ENCODE results near the gene HYAL3.

The HYAL3 gene, protein sequence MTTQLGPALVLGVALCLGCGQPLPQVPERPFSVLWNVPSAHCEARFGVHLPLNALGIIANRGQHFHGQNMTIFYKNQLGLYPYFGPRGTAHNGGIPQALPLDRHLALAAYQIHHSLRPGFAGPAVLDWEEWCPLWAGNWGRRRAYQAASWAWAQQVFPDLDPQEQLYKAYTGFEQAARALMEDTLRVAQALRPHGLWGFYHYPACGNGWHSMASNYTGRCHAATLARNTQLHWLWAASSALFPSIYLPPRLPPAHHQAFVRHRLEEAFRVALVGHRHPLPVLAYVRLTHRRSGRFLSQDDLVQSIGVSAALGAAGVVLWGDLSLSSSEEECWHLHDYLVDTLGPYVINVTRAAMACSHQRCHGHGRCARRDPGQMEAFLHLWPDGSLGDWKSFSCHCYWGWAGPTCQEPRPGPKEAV

DNA sequence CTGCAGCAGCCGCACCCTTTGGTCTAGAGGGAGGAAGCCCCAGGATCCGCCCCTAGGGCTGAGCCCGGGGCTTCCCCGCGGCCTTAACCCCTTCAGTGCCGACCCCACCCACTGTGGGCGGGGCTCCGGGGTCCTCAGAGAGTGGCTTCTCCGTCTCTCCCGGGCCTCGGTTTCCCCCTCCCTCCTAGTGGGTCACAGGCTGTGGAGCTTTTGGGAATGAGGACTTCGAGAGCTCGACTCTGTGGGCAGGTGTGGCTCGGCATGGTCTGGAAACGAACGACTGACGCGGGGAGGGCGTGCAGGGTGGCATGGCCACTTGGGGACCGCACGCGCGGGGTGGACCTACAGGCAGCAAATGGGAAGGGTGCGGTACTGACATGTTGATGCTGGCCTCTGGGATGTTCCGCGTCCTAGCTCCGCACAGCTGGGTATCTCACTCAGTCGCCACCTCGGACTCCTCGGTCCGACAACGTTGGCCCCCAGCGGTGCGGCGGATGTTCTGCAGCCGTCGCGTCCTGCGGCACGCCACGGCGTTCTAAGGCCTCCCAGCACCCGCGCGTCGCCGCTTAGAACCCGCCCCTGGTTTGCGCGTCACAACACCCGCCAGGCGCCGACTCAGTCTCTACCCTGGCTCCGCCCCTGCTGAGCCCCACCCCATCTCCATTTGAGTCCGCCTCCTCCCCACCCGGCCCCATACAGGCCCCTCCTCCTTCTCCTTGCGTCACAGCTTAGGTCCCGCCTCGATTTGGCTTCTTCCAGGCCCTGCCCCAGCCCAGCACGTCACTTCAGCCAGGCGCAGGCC, at the start of gene HYAL3, which contains the start of gene NAA80:
Gene HYAL3, minus strand, starts transcription at position 570 of the 802 bp plus-strand sequence. CDS start 3,803 bp downstream, outside the sequence.
Gene NAA80, minus strand, starts transcription at position 570 of the 802 bp plus-strand sequence. CDS start 1,942 bp downstream, outside the sequence.
- peak; percentile 99 to 100 for DNase-seq

DNA sequence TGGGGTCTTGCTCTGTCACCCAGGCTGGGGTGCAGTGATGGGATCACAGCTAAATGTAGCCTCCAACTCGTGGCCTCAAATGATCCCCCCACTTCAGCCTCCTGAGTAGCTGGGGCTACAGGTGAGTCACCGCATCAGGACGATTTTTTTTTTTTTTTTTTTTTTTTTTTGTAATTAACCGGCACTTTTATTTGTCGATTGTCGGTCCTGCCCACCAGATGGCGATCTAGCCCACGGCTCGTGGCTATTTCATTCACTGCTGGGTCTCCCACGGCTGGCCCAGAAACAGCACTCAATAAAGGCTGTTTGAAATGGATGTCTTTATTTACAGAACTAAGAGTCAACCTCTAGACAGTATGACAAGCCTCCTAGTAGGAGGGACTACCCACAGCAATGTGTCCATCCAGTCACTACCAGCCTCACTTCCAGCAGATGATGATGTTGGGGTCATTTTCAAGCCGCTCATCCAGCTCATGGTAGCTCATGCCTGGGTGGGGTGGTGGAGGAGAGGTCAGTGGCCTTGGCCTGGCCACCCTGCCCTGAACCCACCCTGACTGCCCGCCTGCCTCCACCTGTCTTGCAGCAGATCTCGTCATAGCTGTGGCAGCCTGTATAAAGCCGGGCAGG, 48.1 kb upstream of the HYAL3 start:
- DNase-seq: peak; percentile 84 to 88

DNA sequence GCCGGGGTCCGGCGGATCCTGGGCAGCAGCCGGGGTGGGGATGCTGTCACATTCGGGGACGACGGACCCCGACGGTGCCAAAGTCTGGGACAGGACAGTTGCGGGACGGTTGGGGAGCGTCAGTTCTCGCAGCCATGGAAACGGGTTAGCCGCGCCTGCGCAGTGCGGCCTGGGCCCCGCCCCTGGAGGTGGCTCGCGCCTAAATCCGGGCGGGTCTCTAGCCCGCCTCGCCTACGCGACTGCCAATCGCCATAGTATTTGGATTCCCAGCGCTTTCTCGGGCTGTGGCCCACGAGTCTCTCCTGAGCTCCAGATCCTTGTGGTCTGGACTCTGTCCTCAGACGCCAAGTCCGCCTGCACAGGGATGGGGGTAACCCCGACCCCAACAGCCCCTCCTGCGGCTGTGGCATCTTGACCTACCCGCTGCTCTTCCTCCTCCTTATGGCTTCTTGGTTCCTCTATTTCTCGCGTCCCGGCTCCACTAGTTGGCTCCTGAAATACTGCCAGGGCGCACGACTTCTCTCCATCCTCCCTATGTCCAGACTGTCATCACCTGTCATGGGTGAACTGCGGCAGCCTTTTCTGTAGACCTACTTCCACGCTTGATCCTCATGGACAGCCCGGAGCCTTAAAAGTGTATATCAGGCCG, 46.5 kb upstream of the HYAL3 start, which contains the start of gene ZMYND10:
Gene ZMYND10, minus strand, starts transcription at position 147 of the 649 bp plus-strand sequence. CDS start 153 bp downstream, outside the sequence.
- peak; percentile 76 to 79 for DNase-seq

DNA sequence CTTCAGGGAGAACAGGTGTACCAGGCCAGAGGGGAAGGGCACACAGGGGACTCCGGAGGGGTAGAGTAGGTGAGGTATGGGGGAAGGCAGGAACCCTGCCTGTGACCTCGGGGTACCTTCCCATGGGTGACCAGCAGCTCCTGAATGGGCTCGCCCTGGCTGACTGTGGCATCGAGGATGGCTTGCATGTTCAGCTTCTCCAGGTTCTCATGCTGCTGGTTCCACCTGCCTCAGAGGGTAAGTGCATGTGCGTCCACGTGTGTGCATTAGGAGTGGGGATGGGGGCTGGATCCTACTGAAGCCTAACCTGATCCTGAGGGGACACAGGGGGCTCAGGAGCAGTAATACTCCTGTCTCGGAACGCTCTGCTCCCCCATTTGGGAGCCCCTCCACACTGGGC, 45.8 kb upstream of the HYAL3 start:
- no peak for DNase-seq

DNA sequence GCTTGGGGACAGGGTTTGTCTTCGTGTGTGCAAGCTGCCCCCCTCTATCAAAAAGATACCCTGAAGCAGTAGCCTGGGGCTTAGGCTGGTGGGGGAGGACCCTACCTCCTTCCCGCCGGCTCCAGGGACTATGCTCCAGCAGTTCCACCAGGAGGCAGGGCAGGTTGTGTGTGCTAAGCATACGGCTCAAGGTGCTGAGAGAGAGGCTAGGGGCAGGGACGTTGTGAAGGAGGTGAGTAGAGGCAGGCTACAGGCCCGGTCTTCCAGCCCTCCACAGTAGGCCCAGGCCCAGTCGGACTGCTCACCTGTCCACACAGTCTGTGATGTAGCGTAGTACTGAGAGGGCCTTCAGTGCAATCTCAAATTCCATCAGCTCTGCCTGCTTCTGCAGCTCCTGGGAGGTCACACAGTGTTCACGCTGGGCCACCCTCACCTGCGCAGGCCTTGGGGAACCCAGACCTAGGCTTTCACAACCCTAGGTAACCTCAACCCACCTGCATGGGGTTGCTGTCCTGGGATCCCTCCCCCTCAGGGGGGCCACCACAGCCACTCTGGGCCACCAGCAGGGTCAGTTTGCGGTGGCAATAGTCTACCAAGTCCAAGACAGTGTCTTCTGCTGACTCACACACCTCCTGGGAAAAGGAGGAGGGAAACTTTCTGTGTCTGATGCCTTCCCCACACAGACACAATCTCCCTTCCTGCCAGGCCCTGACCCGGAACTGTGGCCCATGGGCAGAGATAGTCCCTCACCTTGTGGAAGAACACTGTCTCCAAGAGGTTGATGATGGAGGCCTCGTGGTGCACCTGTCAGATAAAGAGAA, 43.8 kb upstream of the HYAL3 start:
- no peak for DNase-seq

DNA sequence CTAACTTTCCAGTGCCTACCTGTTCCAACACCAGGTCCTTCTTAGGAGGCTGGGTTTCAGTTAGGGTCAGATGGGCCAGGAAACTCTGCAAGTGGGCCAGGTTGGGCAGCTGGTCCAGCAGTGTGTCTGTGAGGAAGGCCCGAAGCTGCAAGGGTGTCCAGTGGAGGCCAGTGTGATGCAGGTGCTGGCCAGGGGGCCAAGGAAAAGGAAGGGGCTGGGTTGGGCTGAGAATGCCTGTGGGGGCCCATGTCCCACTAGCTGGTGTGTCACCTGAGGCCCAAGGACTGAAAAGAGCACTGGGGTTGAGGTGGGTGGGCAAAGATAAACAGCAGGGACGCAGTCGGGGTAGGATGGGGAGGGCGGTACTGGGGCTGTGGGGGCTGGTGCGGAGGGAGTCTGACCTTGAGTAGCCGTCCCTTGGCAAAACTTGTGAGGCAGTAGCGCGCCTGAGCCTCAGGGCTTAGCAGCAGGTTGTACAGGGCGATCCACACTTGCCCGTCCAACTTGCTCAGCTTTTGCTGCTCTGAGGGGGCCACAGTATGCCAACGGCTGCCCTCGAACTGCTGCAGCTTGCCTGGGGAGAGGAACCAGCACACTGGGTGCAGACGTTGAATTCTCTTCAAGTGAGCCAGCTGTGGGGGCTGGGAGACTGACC, 42.9 kb upstream of the HYAL3 start:
- no peak for DNase-seq

DNA sequence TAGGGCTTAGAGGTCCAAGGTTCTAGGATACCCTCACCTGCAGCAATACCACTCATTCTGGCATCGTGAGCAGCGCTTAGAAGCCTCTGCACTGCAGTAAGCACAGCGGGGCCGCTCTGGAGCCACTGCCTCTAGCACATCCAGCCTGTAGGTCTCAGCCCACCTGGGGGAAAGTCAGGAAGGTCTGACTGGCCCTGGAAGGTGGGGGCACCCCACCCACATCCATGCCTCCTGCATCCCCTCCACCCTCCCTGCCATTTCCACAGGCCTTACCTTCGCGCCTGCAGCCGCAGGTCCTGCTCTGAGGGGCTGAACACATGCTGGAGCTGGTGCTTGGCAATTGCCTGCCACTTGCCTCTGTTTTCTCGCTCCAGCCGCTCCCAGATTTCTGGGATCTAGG, 42.3 kb upstream of the HYAL3 start:
- no peak for DNase-seq

DNA sequence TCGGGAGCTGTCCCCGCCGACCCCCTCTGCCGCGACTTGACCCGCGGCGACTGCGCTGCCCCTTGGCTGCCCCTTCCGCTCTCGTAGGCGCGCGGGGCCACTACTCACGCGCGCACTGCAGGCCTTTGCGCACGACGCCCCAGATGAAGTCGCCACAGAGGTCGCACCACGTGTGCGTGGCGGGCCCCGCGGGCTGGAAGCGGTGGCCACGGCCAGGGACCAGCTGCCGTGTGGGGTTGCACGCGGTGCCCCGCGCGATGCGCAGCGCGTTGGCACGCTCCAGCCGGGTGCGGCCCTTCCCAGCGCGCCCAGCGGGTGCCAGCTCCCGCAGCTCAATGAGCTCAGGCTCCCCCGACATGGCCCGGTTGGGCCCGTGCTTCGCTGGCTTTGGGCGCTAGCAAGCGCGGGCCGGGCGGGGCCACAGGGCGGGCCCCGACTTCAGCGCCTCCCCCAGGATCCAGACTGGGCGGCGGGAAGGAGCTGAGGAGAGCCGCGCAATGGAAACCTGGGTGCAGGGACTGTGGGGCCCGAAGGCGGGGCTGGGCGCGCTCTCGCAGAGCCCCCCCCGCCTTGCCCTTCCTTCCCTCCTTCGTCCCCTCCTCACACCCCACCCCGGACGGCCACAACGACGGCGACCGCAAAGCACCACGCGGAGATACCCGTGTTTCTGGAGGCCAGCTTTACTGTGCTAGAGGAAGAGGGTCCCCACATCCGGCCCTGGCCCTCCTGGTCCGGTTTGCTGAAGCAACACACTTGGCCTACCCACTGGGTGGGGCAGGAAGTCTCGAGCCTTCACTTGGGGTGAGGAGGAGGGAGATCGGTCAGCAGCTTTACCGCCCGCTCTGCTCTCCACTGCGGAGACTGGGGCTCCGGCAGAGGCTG, 41.5 kb upstream of the HYAL3 start, which contains the start of gene RASSF1:
Gene RASSF1, minus strand, starts transcription at position 389 of the 882 bp plus-strand sequence. Its CDS starts 31 bp downstream, at position 358.
- DNase-seq: peak; percentile 63 to 80

DNA sequence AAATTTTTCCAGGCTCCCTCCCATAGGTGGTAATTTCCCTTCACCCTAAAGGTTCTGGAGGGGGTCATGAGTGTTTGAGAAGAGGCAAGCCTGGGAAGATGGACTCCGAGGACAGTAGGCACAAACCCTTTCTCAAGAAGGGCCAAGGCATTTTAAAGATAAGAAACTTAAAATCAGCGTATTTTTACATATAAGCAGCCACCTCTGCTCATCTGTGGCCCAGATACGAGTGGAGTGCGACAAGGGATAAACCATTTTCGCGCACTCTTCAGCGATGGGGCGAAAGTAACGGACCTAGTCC, 40.9 kb upstream of the HYAL3 start:
- no peak for DNase-seq

DNA sequence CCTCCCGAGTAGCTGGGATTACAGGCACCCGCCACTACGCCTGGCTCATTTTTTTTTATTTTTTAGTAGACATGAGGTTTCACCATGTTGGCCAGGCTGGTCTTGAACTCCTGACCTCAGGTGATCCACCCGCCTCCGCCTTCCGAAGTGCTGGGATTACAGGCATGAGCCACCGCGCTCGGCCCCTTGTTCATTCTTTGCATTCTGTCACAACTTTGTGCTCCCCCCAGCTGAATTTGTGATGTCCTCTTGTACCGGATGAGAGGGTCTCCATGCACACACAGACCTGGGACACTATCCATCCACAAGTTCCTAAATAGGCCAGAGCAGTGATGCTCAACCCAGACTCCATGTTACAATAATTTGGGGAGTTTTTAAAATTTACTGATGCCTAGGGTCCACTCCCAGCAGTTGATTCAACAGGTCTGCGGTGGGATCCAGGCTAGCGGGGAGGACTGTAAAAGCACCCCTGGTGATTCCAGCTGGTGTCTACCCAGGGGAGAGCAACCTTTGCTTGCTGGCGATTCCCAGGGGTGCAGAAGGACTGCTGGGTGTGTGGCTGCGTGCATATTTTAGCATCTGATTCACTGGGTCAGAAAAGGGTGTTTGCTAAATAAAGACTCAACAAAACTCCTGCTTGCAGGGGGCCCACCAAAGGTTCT, 40.4 kb upstream of the HYAL3 start:
- no peak for DNase-seq

DNA sequence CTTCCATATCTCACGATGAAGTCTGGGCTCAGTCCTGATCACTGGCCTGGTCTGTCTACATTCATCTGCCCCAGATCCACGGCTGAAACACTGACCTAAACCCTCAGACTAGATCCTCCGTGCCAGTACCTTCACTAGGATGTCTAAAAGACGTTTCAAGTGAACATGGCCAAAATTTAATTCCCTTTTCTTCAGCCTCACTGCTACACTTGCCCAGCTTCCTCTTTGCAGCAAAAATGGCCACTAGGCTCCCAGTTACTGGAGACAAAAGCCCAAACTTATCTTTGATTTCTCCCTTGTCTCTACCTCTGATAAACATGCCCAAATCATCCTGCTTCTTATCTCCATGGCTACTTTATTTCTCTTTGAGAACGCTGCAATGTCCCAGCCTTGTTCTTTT, 39.8 kb upstream of the HYAL3 start:
- DNase-seq: no peak

DNA sequence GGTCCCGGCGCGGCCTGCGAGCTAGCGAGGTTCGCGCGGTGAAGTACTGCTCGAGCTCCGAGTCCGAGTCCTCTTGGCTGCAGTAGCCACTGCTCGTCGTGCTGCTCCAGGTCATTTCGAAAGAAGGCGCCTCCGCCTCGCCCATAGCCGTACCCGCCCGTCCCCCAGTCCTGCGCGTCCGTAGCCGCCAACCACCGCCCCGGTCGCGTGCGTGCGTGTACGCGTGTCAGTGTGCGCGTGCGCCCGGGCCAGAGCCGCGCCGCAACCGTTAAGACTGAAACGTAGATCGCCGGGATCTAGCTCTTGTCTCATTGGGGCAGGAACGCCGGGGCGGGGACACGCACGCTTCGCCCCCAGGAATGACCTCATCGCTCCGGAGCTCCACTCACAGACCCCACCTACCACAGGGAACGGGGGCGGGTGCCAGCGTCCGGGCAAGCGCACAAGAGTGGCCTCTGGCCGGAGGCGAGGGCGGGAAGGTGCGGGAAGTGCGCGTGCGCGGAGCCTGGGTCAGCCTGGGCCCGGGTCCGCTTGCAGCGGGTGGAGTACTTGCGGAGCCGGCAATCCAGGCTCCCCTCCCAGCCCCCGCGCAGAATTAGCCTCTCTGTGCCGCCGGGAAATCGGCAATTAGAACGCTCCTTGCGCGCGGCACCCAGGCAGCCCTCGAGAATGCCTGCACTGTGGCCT, 38.1 kb upstream of the HYAL3 start:
- peak; percentile 95 to 96 for DNase-seq

DNA sequence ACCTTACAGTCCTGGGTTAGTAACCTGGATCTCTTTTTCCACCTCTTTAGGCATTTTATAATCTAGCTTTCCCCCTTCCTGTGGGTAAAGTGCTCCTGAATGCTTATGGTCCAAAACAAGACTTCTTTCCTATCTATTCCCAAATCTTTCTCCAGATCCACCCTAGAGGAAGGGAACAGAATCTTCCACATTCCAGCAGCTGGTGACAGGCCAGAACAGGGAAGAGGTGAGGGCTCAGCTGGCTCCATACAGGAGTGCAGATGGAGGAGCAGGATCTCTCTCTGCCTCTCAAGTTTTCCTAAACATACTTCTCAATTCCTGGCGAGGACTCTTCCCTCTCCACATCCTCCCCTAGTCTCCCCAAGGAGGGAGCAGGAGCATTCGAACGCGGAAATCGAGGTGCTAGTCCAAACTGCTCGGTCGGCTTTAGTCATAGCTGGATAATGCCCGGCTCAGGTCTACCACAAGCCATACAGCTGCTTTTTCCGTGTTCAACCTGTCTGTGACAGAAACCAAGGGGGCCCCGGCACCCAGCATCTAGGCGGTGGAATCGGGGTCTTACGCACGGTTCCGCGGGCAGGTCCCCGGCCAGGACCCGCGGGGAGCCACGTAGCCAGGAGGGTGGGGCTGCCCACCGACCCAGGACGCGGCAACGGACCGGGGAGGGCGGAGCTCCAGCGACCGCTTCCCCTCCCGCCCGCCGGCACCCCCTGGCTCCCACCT, 37.4 kb upstream of the HYAL3 start:
- no peak for DNase-seq

DNA sequence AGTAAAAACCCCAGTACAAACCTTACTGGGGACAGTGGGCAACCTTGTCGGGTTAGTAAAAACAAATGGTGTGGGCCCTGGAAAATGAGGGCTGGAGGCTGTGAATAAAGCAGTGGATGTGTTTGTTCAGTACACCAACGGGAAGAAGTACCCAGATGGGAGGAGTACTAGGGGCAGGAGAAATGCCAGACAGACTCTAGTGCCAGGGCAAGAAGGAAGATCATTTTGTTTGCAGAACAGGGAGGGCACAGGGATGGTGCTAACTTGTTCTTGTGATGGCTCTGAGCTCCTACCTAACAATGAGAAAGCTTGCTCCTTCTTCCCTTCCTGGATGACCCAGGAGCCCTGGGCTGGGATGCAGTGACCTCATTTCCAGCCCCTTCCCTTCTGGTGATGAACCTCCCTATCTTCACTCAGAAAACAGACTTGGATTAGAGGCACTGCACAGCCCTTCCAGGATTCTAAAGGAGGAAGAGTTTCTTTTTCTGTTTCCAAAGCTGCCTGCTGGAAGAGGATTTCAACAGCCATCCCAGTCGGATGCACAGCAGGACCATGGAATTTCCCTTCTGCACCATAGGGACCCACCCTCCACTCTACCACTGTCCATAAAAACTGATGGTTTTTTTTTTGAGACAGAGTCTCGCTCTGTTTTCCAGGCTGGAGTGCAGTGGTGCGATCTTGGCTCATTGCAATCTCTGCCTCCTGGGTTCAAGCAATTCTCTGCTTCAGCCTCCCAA, 35.3 kb upstream of the HYAL3 start:
- DNase-seq: no peak

DNA sequence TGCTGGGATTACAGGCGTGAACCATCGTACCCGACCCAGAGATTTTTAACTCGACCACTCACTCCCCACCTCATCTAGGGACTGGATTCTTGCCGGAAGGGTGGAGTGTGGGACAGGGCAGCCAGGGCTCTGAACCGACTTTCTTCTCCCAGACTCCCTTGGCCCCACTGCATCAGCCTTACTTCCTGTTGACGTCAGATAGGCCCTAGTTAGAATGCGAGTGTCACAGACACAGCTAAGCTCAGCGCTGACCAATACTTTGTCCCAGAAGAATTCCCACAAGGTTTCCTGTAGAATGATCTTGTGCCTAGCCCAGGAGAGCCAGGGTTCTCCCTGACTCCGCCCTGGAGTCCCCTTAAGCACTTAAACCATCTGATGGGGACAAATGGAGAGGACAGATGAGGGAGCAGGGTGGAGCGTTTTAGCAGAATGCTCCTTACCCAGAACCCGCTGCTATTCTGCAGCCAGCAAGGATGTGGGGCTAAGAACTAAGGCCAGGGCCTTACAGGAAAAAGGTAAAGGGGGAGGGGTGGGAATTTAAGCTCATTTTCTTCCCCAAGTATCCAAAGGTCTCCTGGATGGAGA, 34.6 kb upstream of the HYAL3 start:
- no peak for DNase-seq

DNA sequence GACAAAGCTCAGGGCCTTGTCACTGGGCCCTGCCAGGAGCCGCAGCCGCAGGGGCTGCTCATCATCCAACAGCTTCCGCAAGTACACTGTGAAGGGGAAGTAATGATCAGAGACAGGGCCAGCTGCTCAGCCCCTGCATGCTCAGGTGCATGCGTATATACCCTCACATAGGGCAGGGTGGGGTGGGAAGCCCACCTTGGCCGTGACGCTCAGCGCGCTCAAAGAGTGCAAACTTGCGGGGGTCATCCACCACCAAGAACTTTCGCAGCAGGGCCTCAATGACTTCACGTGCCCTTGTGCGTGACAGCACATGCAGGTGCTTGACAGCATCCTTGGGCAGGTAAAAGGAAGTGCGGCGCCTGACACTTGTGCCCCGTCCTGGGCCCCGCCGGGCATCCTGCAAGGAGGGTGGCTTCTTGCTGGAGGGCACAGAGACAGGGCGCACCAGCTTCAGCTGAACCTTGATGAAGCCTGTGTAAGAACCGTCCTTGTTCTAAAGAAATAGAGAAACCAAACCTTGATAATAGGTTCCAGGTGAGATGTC, 32.2 kb upstream of the HYAL3 start:
- DNase-seq: no peak

DNA sequence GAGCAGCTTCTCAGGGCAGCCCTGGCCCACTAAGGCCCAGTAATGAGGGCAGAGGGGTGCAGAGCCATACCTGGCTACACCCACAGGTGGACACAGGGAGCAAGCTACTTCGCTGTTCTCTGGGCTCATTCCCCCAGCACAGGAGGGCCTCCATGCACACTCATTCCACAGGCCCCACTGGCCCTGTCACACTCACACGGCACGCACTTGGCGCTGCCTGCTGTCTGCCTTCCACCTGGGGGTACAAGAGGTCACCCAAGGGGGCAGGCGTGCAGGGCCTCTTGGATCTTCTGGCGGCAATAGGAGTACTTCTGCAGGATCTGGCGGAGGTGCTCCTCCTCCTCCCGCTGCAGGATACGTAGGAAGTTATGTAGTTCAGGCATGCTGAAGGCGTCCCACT, 31.1 kb upstream of the HYAL3 start:
- no peak for DNase-seq
